ENCODE measurements around the gene COL6A2. TPM values are rescaled to one million over a fixed set of nuclear protein-coding genes. Genes with fewer than 3 reads are reported as not detected.

The COL6A2 gene
- total and polyA plus RNA-seq, 10 of the 15 experiments (the other 5 are each of a cell fraction or from before 2014, with no cell fraction given): 0.16 to 1.3 (median 0.34) TPM; not detected in 7

DNA sequence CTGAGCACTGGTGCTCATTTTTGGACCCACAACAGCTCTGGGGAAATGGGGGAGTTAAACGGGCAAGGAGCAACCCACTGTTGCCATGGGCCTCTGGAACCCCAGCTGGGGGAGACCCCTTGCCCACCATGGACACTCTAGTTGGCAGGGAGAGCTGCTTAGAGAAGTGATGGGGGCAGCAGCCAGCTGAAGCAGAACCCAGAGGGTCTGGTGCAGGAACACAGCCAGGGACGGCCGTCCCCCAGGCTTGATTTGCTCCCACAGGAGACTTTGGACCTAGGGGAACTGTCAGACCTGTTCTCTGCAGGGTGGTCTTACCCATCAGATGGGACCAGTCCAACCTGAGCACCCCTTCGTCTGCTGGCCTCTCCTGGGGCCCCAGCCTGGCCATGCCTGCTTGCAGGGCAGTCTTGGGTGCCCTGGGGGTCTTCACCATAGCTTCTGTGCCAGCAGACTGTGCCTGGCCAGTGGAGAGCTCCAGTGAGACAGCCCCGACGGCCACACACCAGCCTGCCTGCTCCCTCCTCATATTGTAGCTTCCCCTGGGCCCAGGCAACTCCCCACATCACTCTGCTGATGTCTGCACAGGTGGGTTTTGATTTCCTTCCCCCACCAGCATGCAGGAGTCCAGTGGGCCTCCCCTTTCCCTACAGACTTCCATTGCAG, 75.1 kb downstream of the COL6A2 start (continued):
- TF ChIP-seq, protein P1, sequence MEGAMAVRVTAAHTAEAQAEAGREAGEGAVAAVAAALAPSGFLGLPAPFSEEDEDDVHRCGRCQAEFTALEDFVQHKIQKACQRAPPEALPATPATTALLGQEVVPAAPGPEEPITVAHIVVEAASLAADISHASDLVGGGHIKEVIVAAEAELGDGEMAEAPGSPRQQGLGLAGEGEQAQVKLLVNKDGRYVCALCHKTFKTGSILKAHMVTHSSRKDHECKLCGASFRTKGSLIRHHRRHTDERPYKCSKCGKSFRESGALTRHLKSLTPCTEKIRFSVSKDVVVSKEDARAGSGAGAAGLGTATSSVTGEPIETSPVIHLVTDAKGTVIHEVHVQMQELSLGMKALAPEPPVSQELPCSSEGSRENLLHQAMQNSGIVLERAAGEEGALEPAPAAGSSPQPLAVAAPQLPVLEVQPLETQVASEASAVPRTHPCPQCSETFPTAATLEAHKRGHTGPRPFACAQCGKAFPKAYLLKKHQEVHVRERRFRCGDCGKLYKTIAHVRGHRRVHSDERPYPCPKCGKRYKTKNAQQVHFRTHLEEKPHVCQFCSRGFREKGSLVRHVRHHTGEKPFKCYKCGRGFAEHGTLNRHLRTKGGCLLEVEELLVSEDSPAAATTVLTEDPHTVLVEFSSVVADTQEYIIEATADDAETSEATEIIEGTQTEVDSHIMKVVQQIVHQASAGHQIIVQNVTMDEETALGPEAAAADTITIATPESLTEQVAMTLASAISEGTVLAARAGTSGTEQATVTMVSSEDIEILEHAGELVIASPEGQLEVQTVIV (IDR thresholded peaks at IDR 0.05; ENCODE audit: borderline replicate concordance, partially characterized antibody): no peak
- TF ChIP-seq SMC3 (IDR thresholded peaks at IDR 0.05; ENCODE audit: borderline replicate concordance, low read length) (no peak), ZNF622 (IDR thresholded peaks at IDR 0.05) (no peak), HDGF (IDR thresholded peaks at IDR 0.05) (no peak), POU2F2 (IDR thresholded peaks at IDR 0.05; ENCODE audit: borderline replicate concordance, low read depth, low read length) (no peak), SRF (IDR thresholded peaks at IDR 0.05; ENCODE audit: low read depth in 2 of 2, low read length in 2 of 2) (no peak)
- TF ChIP-seq, protein P2, sequence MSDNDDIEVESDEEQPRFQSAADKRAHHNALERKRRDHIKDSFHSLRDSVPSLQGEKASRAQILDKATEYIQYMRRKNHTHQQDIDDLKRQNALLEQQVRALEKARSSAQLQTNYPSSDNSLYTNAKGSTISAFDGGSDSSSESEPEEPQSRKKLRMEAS (IDR thresholded peaks at IDR 0.05; ENCODE audit: low read depth, low read length): no peak
- TF ChIP-seq, protein P3, sequence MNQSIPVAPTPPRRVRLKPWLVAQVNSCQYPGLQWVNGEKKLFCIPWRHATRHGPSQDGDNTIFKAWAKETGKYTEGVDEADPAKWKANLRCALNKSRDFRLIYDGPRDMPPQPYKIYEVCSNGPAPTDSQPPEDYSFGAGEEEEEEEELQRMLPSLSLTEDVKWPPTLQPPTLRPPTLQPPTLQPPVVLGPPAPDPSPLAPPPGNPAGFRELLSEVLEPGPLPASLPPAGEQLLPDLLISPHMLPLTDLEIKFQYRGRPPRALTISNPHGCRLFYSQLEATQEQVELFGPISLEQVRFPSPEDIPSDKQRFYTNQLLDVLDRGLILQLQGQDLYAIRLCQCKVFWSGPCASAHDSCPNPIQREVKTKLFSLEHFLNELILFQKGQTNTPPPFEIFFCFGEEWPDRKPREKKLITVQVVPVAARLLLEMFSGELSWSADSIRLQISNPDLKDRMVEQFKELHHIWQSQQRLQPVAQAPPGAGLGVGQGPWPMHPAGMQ (IDR thresholded peaks at IDR 0.05; ENCODE audit: borderline replicate concordance): no peak
- TF ChIP-seq, protein P4, sequence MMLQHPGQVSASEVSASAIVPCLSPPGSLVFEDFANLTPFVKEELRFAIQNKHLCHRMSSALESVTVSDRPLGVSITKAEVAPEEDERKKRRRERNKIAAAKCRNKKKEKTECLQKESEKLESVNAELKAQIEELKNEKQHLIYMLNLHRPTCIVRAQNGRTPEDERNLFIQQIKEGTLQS (IDR thresholded peaks at IDR 0.05; ENCODE audit: borderline replicate concordance, extremely low read depth, low read depth, low read length): no peak
